ENCODE data around the gene CLCN7. TPM values are rescaled to one million over a fixed set of nuclear protein-coding genes. Genes with fewer than 3 reads are reported as not detected.

Gene CLCN7
- total RNA-seq, 1 donor from 2014 or later: 49.8 TPM

DNA sequence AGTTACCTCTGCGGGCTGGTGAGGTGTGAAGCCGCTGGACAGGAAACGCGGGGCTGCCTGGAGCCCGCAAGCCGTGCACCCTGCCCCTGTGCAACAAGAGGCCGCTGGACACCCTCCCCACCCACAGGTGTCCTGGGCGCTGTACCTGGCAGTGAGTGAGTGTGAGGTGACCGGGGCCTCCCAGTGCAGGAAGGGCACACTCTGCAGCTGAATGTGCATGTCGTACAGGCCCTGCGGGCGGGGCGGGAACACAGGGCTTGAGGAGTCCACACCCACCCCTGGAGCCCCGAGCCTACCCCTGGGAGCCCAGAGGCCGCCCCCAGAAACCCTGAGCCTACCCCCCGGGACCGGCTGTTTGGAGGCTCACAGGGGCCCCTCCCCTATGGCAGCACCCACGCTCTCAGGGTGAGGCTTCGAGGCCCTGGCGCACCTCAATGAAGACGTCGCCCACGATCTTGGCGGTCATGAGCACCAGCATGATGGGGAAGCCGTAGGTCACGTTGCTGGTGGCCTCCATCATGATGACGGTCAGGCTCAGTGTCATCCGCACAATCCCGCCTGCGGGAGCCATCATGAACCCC lies 26.2 kb downstream of the CLCN7 start:
- Histone ChIP-seq H3K27me3 (no peaks in the 10 kb centered on the region), H3K4me3 (no peak overlapping the region), H3K36me3 (peaks cover 0 to 64% of the 10 kb centered on the region in 2 donors), H3K27ac (no peak overlapping the region), H3K4me1 (no peaks in the 10 kb centered on the region), H3K9me3 (no peaks in the 10 kb centered on the region)
- DNase-seq (ENCODE audit: extremely low spot score in 2 of 2): no peak
- TF ChIP-seq CTCF (IDR thresholded peaks at IDR 0.05) (no peak), POLR2A (IDR thresholded peaks at IDR 0.05) (no peak), POLR2AphosphoS5 (IDR thresholded peaks at IDR 0.05; ENCODE audit: insufficient read depth in 1 of 2, low read depth in 1 of 2) (no peak)
- intact Hi-C loops (cut with DNase I): no loop called here

DNA sequence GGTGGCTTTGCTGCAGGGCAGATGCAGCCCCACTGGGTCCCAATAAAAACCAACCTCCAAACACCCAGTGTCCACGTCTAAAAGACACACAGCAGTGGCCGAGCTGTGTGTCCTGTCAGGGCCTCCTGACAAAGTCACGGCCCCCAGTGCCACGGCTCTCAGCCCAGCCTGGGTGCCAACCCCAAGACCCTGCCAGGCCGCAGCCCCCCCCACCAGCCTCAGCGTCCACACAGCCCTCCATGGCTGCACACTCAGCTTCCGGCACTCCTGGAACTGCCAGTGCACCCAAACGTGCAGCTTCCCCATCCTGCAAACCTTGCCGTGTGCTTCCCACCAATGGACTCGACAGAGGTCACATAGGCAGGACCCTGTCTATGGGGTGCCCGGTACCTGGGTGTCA lies 26.9 kb downstream of the CLCN7 start:
- TF ChIP-seq POLR2A (IDR thresholded peaks at IDR 0.05) (no peak), POLR2AphosphoS5 (IDR thresholded peaks at IDR 0.05; ENCODE audit: insufficient read depth in 1 of 2, low read depth in 1 of 2) (no peak), CTCF (IDR thresholded peaks at IDR 0.05) (no peak)
- H3K27ac ChIP-seq: no peak overlapping the region
- H3K36me3 ChIP-seq: peaks cover 0 to 59% of the 10 kb centered on the region in 2 donors
- DNase-seq (ENCODE audit: extremely low spot score in 2 of 2): no peak
- no peaks in the 10 kb centered on the region for H3K9me3 ChIP-seq
- no peaks in the 10 kb centered on the region for H3K4me1 ChIP-seq
- H3K4me3 ChIP-seq: no peak overlapping the region
- intact Hi-C loops (cut with DNase I): no loop called here
- H3K27me3 ChIP-seq: no peaks in the 10 kb centered on the region

- Histone ChIP-seq H3K36me3 (peaks cover 0 to 46% of the 10 kb centered on the region in 2 donors), H3K27me3 (no peaks in the 10 kb centered on the region), H3K4me3 (no peak overlapping the region), H3K4me1 (no peaks in the 10 kb centered on the region), H3K27ac (no peak overlapping the region), H3K9me3 (no peaks in the 10 kb centered on the region)
- DNase-seq (ENCODE audit: extremely low spot score in 2 of 2): no peak
- no peak for TF ChIP-seq POLR2AphosphoS5 (IDR thresholded peaks at IDR 0.05; ENCODE audit: insufficient read depth in 1 of 2, low read depth in 1 of 2)
- TF ChIP-seq POLR2A (IDR thresholded peaks at IDR 0.05): no peak
- no peak for TF ChIP-seq CTCF (IDR thresholded peaks at IDR 0.05)
- intact Hi-C loops (cut with DNase I): no loop called here
These were observed 28.3 kb downstream of the CLCN7 start for GRCh38 chr16:1446296-1447080.

DNA sequence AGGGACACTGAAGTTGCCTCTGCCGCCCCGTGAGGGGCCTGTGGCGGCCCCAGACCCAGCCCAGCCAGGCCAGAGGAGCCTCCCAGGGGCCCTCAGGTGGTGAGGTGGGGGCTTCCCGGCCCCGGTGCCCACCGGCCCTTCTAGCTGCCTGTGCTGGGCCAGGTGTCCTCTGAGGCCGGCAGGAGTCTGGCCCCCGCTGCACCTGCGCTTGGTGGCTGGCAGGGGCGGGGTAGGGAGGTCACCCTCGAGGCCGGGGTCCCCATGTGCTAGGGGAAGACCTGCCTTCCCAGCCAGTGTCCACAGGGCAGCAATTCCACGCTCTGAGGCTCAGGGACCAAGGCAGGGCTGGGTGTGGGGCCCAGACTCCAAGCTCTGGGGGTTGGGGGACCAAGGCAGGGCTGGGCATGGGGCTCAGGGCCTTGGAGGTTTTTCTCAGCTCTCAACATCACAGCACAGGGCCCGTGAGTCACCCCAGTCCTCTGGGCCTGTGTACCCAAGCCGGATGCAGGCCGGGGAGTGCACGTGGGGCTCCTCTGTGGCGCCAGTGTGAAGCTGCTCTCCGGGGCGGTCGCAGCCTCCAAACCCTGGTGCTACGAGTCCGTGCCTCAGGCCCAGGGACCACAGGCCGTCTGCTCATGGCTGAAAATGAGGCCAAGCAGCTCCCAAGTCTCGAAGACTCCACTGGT lies 29.2 kb downstream of the CLCN7 start:
- no peak for DNase-seq (ENCODE audit: extremely low spot score in 2 of 2)
- Histone ChIP-seq H3K27ac (no peak overlapping the region), H3K4me3 (no peak overlapping the region), H3K36me3 (peaks cover 0 to 37% of the 10 kb centered on the region in 2 donors), H3K4me1 (no peaks in the 10 kb centered on the region), H3K27me3 (no peaks in the 10 kb centered on the region), H3K9me3 (no peaks in the 10 kb centered on the region)
- intact Hi-C loops (cut with DNase I): no loop called here
- no peak for TF ChIP-seq CTCF (IDR thresholded peaks at IDR 0.05)
- no peak for TF ChIP-seq POLR2AphosphoS5 (IDR thresholded peaks at IDR 0.05; ENCODE audit: insufficient read depth in 1 of 2, low read depth in 1 of 2)
- TF ChIP-seq POLR2A (IDR thresholded peaks at IDR 0.05): no peak
